K562 (cell line): Measurements from ENCODE around the gene STON2.

Experiments
- CTCF ChIP-seq, 3 experiments: IDR thresholded peaks in 2 of 3; conservative IDR thresholded peaks in 1 of 3; 2 replicates each; pipeline ENCODE4 v1.5.1; 2011 to 2012; ENCODE audit warnings: low read length in 3 of 3, mild to moderate bottlenecking in 3 of 3, control low read depth in 2 of 3, improper control_type of control experiment in 1 of 3, inconsistent platforms in 1 of 3, low read depth in 1 of 3, mixed read lengths in 1 of 3, moderate library complexity in 1 of 3; ENCODE audit not compliant: insufficient read depth in 2 of 3
- ETS1 ChIP-seq: conservative IDR thresholded peaks from 2 replicates; pipeline ENCODE4 v1.6.1; 2011; ENCODE audit warnings: low read depth, mild to moderate bottlenecking, low read length; ENCODE audit not compliant: control insufficient read depth
- ETV6 ChIP-seq, 3 experiments: fragments of 150-350 bp in 1 of 3; sonication (generic) in 1 of 3; formaldehyde crosslinking in 1 of 3; IDR thresholded peaks; 2 replicates each; pipeline versions ENCODE4 v1.6.1 to v1.8.0; 2014 to 2022; ENCODE audit warnings: borderline replicate concordance in 2 of 3, low read depth in 2 of 3, antibody characterized with exemption in 1 of 3, low read length in 1 of 3, mild to moderate bottlenecking in 1 of 3, missing genetic modification reagents in 1 of 3
- KHSRP ChIP-seq: fragments of 450-650 bp; IDR thresholded peaks from 2 replicates; pipeline ENCODE4 v1.6.1; 2017
- MCM3 ChIP-seq: fragments of 450-650 bp; IDR thresholded peaks from 2 replicates; pipeline ENCODE4 v1.6.1; 2016
- NFIC ChIP-seq: fragments of 450-650 bp; IDR thresholded peaks from 2 replicates; pipeline ENCODE4 v1.6.1; 2017; ENCODE audit warnings: mild to moderate bottlenecking, inconsistent platforms
- NONO ChIP-seq, 2 experiments: fragments of 200-400 bp in 1 of 2; fragments of 450-650 bp in 1 of 2; formaldehyde crosslinking in 1 of 2; IDR thresholded peaks; 2 replicates each; pipeline ENCODE4 v1.6.1; 2017; ENCODE audit warnings: low read depth in 2 of 2, mild to moderate bottlenecking in 2 of 2, moderate library complexity in 2 of 2, low read length in 1 of 2
- POLR2AphosphoS5 ChIP-seq: IDR thresholded peaks from 2 replicates; pipeline ENCODE4 v1.6.1; 2011; ENCODE audit warnings: mild to moderate bottlenecking, low read depth, low read length, moderate library complexity; ENCODE audit not compliant: control insufficient read depth, insufficient read depth
- YY1 ChIP-seq, 3 experiments: IDR thresholded peaks; 2 replicates each; pipeline ENCODE4 v1.6.1; 2011; ENCODE audit warnings: low read length in 2 of 3, mild to moderate bottlenecking in 2 of 3, moderate library complexity in 2 of 3, borderline replicate concordance in 1 of 3, control low read depth in 1 of 3, low read depth in 1 of 3; ENCODE audit not compliant: insufficient read depth in 3 of 3, insufficient replicate concordance in 2 of 3, control insufficient read depth in 1 of 3, insufficient read length in 1 of 3; ENCODE audit errors: extremely low read depth in 1 of 3
- ZNF639 ChIP-seq, 2 experiments: fragments of 200-800 bp in 1 of 2; sonication (Bioruptor generic) in 1 of 2; sonication (generic) in 1 of 2; formaldehyde crosslinking in 1 of 2; IDR thresholded peaks in 1 of 2; conservative IDR thresholded peaks in 1 of 2; 2 replicates each; pipeline versions ENCODE4 v1.5.0 to v1.6.1; 2016 to 2020; ENCODE audit warnings: missing compliant biosample characterization in 1 of 2, missing genetic modification characterization in 1 of 2, missing genetic modification reagents in 1 of 2
- TF ChIP-seq, protein P1 (sequence below): sonication (generic); formaldehyde crosslinking; IDR thresholded peaks from 2 replicates; pipeline ENCODE4 v1.8.0; 2022; ENCODE audit warnings: mild to moderate bottlenecking, missing genetic modification reagents, borderline replicate concordance

DNA sequence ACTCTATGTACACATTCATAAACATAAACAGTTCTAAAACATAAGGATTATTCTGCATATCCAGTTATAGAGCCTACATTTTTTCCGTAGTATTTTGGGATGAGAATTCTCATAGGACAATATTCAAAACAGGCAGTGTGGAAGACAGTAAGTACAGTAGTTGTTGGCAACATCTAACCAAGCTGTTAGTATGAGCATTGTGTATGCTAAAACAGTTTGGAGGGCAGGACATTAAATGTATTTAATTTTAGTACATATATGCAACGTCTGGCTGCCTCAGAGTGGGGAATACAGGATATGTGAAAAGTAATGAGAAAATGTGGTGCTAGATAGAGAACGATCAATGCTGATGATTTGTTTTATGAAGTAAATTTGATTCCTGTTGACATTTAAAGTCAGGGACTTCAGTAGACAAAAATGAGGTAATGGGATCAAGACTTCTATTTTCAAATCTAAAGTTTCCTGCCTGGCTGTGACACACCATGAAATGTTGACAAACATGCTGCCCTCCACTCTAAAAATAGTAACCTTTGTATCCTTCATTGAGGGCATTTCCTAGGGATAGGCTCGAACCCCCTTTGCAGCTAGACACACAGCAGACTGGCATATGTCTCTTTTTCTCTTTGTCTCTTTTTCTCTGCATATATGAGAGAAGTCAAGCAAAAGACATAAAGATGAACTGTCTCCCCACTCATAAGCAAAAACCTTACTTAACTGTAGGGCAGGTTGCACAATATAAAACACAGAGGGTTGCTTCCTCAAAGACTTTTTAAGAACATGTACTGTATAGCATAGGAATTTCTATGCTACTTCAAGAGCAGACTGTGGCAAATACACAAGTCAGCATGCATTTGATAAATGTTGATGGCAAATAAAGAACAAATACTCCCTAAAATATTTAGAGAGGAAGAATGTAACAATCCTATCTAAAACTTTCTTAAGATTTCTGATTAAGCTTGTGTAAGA, 103.9 kb downstream of the STON2 start:
- TF ChIP-seq, protein P1, sequence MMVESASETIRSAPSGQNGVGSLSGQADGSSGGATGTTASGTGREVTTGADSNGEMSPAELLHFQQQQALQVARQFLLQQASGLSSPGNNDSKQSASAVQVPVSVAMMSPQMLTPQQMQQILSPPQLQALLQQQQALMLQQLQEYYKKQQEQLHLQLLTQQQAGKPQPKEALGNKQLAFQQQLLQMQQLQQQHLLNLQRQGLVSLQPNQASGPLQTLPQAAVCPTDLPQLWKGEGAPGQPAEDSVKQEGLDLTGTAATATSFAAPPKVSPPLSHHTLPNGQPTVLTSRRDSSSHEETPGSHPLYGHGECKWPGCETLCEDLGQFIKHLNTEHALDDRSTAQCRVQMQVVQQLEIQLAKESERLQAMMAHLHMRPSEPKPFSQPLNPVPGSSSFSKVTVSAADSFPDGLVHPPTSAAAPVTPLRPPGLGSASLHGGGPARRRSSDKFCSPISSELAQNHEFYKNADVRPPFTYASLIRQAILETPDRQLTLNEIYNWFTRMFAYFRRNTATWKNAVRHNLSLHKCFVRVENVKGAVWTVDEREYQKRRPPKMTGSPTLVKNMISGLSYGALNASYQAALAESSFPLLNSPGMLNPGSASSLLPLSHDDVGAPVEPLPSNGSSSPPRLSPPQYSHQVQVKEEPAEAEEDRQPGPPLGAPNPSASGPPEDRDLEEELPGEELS, result no peak
- no peak for TF ChIP-seq YY1 (IDR thresholded peaks at IDR 0.05; ENCODE audit: borderline replicate concordance in 1 of 3, control insufficient read depth in 1 of 3, extremely low read depth in 1 of 3, insufficient read depth in 3 of 3, insufficient read length in 1 of 3, insufficient replicate concordance in 2 of 3, low read depth in 1 of 3, low read length in 2 of 3)
- TF ChIP-seq MCM3, result no peak
- TF ChIP-seq POLR2AphosphoS5, result no peak
- no peak for TF ChIP-seq ETS1
- TF ChIP-seq KHSRP, result no peak
- no peak for TF ChIP-seq NONO (IDR thresholded peaks at IDR 0.05; ENCODE audit: low read depth in 2 of 2, low read length in 1 of 2)
- no peak for TF ChIP-seq CTCF (IDR thresholded peaks at IDR 0.05 in 2 of 3, conservative IDR thresholded peaks at IDR 0.05 in 1 of 3; ENCODE audit: insufficient read depth in 2 of 3, low read depth in 1 of 3, low read length in 3 of 3)
- no peak for TF ChIP-seq ETV6 (IDR thresholded peaks at IDR 0.05; ENCODE audit: borderline replicate concordance in 1 of 2, low read depth in 2 of 2, low read length in 1 of 2)
- TF ChIP-seq ETV6 (CRISPR knock-in tag; IDR thresholded peaks at IDR 0.05; ENCODE audit: borderline replicate concordance), result no peak
- TF ChIP-seq NFIC, result no peak
- TF ChIP-seq ZNF639 (CRISPR knock-in tag; conservative IDR thresholded peaks at IDR 0.05 in 1 of 2, IDR thresholded peaks at IDR 0.05 in 1 of 2), result no peak
